Lower leg skin (tissue), 3 donors: ENCODE measurements around the gene SURF2.

Experiments
- POLR2A ChIP-seq, 2 donors: fragments of 450-650 bp; IDR thresholded peaks; one replicate each; pipeline ENCODE4 v1.6.1; 2016 to 2017; ENCODE audit warnings: antibody characterized with exemption in 2 of 2, mild to moderate bottlenecking in 1 of 2, moderate library complexity in 1 of 2
- TF ChIP-seq, protein P1 (sequence below), 3 donors: fragments of 450-650 bp; IDR thresholded peaks; one replicate each; pipeline ENCODE4 v1.5.1; 2016; ENCODE audit warnings: antibody characterized with exemption in 3 of 3, mild to moderate bottlenecking in 3 of 3, moderate library complexity in 2 of 3

DNA sequence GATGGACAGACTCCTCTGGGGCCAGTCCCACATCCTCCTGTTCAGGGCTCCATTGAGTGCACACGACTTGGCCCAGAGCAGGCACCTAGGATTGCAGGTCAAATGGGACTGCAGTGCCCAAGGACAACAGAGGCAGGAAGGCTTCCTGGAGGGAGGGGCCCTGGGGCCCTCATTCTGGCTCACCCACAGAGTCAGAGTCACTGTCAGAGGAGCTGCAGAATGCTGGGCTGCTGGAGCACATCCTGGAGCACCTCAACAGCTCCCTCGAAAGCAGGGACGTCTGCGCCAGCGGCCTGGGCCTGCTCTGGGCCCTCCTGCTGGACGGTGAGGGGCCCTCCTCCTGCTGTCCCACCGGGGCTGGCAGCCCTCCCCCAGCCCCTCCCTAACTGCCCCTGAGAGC, 46.3 kb downstream of the SURF2 start:
- TF ChIP-seq, protein P1, sequence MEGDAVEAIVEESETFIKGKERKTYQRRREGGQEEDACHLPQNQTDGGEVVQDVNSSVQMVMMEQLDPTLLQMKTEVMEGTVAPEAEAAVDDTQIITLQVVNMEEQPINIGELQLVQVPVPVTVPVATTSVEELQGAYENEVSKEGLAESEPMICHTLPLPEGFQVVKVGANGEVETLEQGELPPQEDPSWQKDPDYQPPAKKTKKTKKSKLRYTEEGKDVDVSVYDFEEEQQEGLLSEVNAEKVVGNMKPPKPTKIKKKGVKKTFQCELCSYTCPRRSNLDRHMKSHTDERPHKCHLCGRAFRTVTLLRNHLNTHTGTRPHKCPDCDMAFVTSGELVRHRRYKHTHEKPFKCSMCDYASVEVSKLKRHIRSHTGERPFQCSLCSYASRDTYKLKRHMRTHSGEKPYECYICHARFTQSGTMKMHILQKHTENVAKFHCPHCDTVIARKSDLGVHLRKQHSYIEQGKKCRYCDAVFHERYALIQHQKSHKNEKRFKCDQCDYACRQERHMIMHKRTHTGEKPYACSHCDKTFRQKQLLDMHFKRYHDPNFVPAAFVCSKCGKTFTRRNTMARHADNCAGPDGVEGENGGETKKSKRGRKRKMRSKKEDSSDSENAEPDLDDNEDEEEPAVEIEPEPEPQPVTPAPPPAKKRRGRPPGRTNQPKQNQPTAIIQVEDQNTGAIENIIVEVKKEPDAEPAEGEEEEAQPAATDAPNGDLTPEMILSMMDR (IDR thresholded peaks at IDR 0.05), result no peak
- TF ChIP-seq POLR2A (IDR thresholded peaks at IDR 0.05), result no peak
